H1 (cell line): Measurements from ENCODE around the gene CCDC157. TPM values are rescaled to one million over a fixed set of nuclear protein-coding genes. Genes with fewer than 3 reads are reported as not detected.

ENCODE experiments used
- CTCF ChIA-PET: fragments of 300-600 bp; sonication (Branson Sonifier 250); formaldehyde crosslinking; loops from one replicate; lab custom pipeline; 2021; ENCODE audit not compliant: partially characterized antibody; lab: Charles Lee
- POLR2A ChIA-PET: fragments of 300-600 bp; sonication (Branson Sonifier 250); formaldehyde crosslinking; loops from one replicate; lab custom pipeline; 2021; ENCODE audit warnings: inconsistent platforms; ENCODE audit not compliant: partially characterized antibody; lab: Charles Lee
- DNase-seq, 2 experiments: peaks; one replicate each; pipeline versions ENCODE4 v3.0.0 to v3.0.0-alpha.2; 2010 to 2022; ENCODE audit warnings: low spot score in 2 of 2, low read depth in 1 of 2, mixed read lengths in 1 of 2
- FAIRE-seq: peaks from 2 replicates; lab custom pipeline; 2011; peaks lifted over from hg19 to GRCh38; lab: Jason Lieb, UNC
- H2AFZ ChIP-seq: 2 replicates; pipeline ENCODE4 v1.8.1; 2012; ENCODE audit warnings: low read length, inconsistent platforms
- H2AK5ac ChIP-seq: 2 replicates; pipeline ENCODE4 v1.6.1; 2013; ENCODE audit warnings: low read depth, low read length
- H2BK120ac ChIP-seq: replicated peaks from 2 replicates; pipeline ENCODE3; 2013; ENCODE audit warnings: low read depth, low read length, inconsistent platforms
- H2BK12ac ChIP-seq: 2 replicates; pipeline ENCODE4 v1.6.1; 2013; ENCODE audit warnings: low read depth, low read length
- H2BK15ac ChIP-seq: 2 replicates; pipeline ENCODE4 v1.6.1; 2013; ENCODE audit warnings: low read length
- H2BK20ac ChIP-seq: 2 replicates; pipeline ENCODE4 v1.6.1; 2013; ENCODE audit warnings: low read length
- H2BK5ac ChIP-seq: 2 replicates; pipeline ENCODE4 v1.6.1; 2013; ENCODE audit warnings: low read depth, low read length
- H3K14ac ChIP-seq: 2 replicates; pipeline ENCODE4 v1.6.1; 2013; ENCODE audit warnings: inconsistent platforms; ENCODE audit not compliant: insufficient read length
- H3K18ac ChIP-seq: 2 replicates; pipeline ENCODE4 v1.6.1; 2013; ENCODE audit warnings: low read length; ENCODE audit errors: extremely low read depth
- H3K23ac ChIP-seq: 2 replicates; pipeline ENCODE4 v1.6.1; 2013; ENCODE audit warnings: inconsistent platforms; ENCODE audit not compliant: insufficient read length
- H3K23me2 ChIP-seq: 2 replicates; pipeline ENCODE4 v1.6.1; 2013; ENCODE audit warnings: low read depth, low read length
- H3K27ac ChIP-seq: 2 replicates; pipeline ENCODE4 v1.6.1; 2011; ENCODE audit warnings: low read depth, low read length, inconsistent platforms
- H3K27me3 ChIP-seq, 4 experiments: replicated peaks in 1 of 4; 1 replicate in 1 of 4; 2 replicates in 3 of 4; pipeline versions ENCODE4 v1.6.1 to v1.8.1; 2011 to 2013; ENCODE audit warnings: low read length in 3 of 4, mild to moderate bottlenecking in 3 of 4, inconsistent platforms in 2 of 4, mixed read lengths in 2 of 4, moderate library complexity in 1 of 4; ENCODE audit not compliant: control insufficient read depth in 3 of 4, insufficient read depth in 3 of 4; ENCODE audit errors: extremely low read depth in 1 of 4
- H3K36me3 ChIP-seq, 4 experiments: 2 replicates each; pipeline versions ENCODE4 v1.6.1 to v1.8.1; 2011 to 2013; ENCODE audit warnings: mild to moderate bottlenecking in 4 of 4, low read length in 3 of 4, moderate library complexity in 2 of 4, control low read depth in 1 of 4, inconsistent platforms in 1 of 4; ENCODE audit not compliant: insufficient read depth in 4 of 4, control insufficient read depth in 2 of 4
- H3K4ac ChIP-seq: replicated peaks from 2 replicates; pipeline ENCODE3; 2013; ENCODE audit warnings: low read length, low read depth, mixed read lengths, inconsistent platforms; ENCODE audit not compliant: insufficient read length
- H3K4me1 ChIP-seq, 4 experiments: replicated peaks in 1 of 4; 1 replicate in 1 of 4; 2 replicates in 3 of 4; pipeline versions ENCODE4 v1.6.1 to v1.8.1; 2011 to 2013; ENCODE audit warnings: low read length in 3 of 4, inconsistent platforms in 2 of 4, mixed read lengths in 1 of 4; ENCODE audit not compliant: insufficient read depth in 4 of 4, control insufficient read depth in 3 of 4
- H3K4me2 ChIP-seq, 2 experiments: 2 replicates each; pipeline versions ENCODE4 v1.6.1 to v1.8.1; 2011 to 2013; ENCODE audit warnings: low read depth in 2 of 2, low read length in 2 of 2, control low read depth in 1 of 2, inconsistent platforms in 1 of 2, mild to moderate bottlenecking in 1 of 2; ENCODE audit not compliant: insufficient read depth in 1 of 2
- H3K4me3 ChIP-seq, 4 experiments: fragments of 200-600, 300-600 bp in 1 of 4; sonication (generic), shearing (Covaris generic), sonication (Bioruptor Twin) in 1 of 4; 2 replicates each; pipeline versions ENCODE4 v1.5.1 to v1.8.1; 2011 to 2016; ENCODE audit warnings: low read length in 4 of 4, low read depth in 3 of 4, control low read depth in 2 of 4, inconsistent platforms in 2 of 4, mild to moderate bottlenecking in 2 of 4, mixed read lengths in 1 of 4, moderate library complexity in 1 of 4; ENCODE audit not compliant: insufficient read depth in 2 of 4; ENCODE audit errors: extremely low read depth in 1 of 4
- H3K56ac ChIP-seq: replicated peaks from 2 replicates; pipeline ENCODE3; 2013; ENCODE audit warnings: low read depth, mild to moderate bottlenecking, mixed read lengths, low read length, inconsistent platforms; ENCODE audit not compliant: insufficient read length
- H3K79me1 ChIP-seq: 2 replicates; pipeline ENCODE4 v1.6.1; 2013; ENCODE audit warnings: low read depth, low read length, control low read depth
- H3K79me2 ChIP-seq, 2 experiments: 2 replicates each; pipeline versions ENCODE4 v1.6.1 to v1.8.1; 2012 to 2013; ENCODE audit warnings: low read length in 2 of 2, mild to moderate bottlenecking in 2 of 2, inconsistent platforms in 1 of 2; ENCODE audit not compliant: insufficient read depth in 2 of 2, control insufficient read depth in 1 of 2
- H3K9ac ChIP-seq, 4 experiments: replicated peaks in 1 of 4; 1 replicate in 1 of 4; 2 replicates in 3 of 4; pipeline versions ENCODE4 v1.6.1 to v1.8.1; 2011 to 2013; ENCODE audit warnings: low read depth in 3 of 4, low read length in 3 of 4, control low read depth in 2 of 4, mild to moderate bottlenecking in 2 of 4, moderate library complexity in 2 of 4, inconsistent platforms in 1 of 4; ENCODE audit errors: extremely low read depth in 1 of 4
- H3K9me3 ChIP-seq, 2 experiments: 2 replicates each; pipeline versions ENCODE4 v1.6.1 to v1.8.1; 2012 to 2013; ENCODE audit warnings: mild to moderate bottlenecking in 2 of 2, moderate library complexity in 2 of 2, control low read depth in 1 of 2, inconsistent platforms in 1 of 2, low read depth in 1 of 2, low read length in 1 of 2, mixed read lengths in 1 of 2; ENCODE audit not compliant: insufficient read depth in 2 of 2
- H4K20me1 ChIP-seq, 2 experiments: replicated peaks in 1 of 2; 2 replicates each; pipeline versions ENCODE3 to v1.8.1; 2011 to 2013; ENCODE audit warnings: inconsistent platforms in 2 of 2, low read length in 2 of 2, mild to moderate bottlenecking in 1 of 2; ENCODE audit not compliant: insufficient read depth in 2 of 2, control insufficient read depth in 1 of 2
- H4K5ac ChIP-seq: 2 replicates; pipeline ENCODE4 v1.6.1; 2013; ENCODE audit warnings: low read length, low read depth, mixed read lengths, inconsistent platforms; ENCODE audit not compliant: insufficient read length
- H4K8ac ChIP-seq: 2 replicates; pipeline ENCODE4 v1.8.0; 2013; ENCODE audit warnings: mild to moderate bottlenecking, moderate library complexity, low read length, inconsistent platforms; ENCODE audit not compliant: insufficient read depth; ENCODE audit errors: extremely low read depth
- H4K91ac ChIP-seq: replicated peaks from 2 replicates; pipeline ENCODE3; 2013; ENCODE audit warnings: low read length, mixed read lengths, inconsistent platforms; ENCODE audit not compliant: insufficient read length
- ASH2L ChIP-seq: fragments of 200-600, 300-600 bp; sonication (generic); IDR thresholded peaks from one replicate; pipeline ENCODE4 v1.7.1; 2017; ENCODE audit warnings: low read length
- CBX5 ChIP-seq: fragments of 300-800, 300-1000 bp; sonication (generic); IDR thresholded peaks from 2 replicates; pipeline ENCODE4 v1.7.1; 2016; ENCODE audit warnings: antibody characterized with exemption, low read length, low read depth
- CTBP2 ChIP-seq: IDR thresholded peaks from 2 replicates; pipeline ENCODE4 v1.7.0; 2011; ENCODE audit warnings: borderline replicate concordance, mild to moderate bottlenecking, moderate library complexity, mixed read lengths, low read length; ENCODE audit not compliant: insufficient read depth, insufficient read length
- EGR1 ChIP-seq: IDR thresholded peaks from 2 replicates; pipeline ENCODE4 v1.6.1; 2011; ENCODE audit warnings: low read depth, low read length, borderline replicate concordance
- EZH2 ChIP-seq: fragments of 200-600 bp; sonication (generic); IDR thresholded peaks from 2 replicates; pipeline ENCODE4 v1.7.1; 2012; ENCODE audit warnings: low read depth, mild to moderate bottlenecking, moderate library complexity, low read length, inconsistent platforms; ENCODE audit not compliant: severe bottlenecking
- FOSL1 ChIP-seq: IDR thresholded peaks from 2 replicates; pipeline ENCODE4 v1.6.1; 2011; ENCODE audit warnings: mild to moderate bottlenecking, low read depth, low read length, moderate library complexity; ENCODE audit not compliant: insufficient read depth
- GTF2F1 ChIP-seq: IDR thresholded peaks from 2 replicates; pipeline ENCODE4 v1.6.1; 2012; ENCODE audit warnings: low read depth, low read length, improper control_type of control experiment, borderline replicate concordance
- KDM4A ChIP-seq: IDR thresholded peaks from one replicate; pipeline ENCODE4 v1.7.1; 2012; ENCODE audit warnings: low read depth, mild to moderate bottlenecking, moderate library complexity, low read length, inconsistent platforms; ENCODE audit not compliant: severe bottlenecking
- SAP30 ChIP-seq: fragments of 300-600 bp; sonication (generic); IDR thresholded peaks from 2 replicates; pipeline ENCODE4 v1.7.1; 2012; ENCODE audit warnings: low read length, moderate library complexity, mild to moderate bottlenecking, inconsistent platforms; ENCODE audit not compliant: insufficient read depth, insufficient replicate concordance
- SIN3A ChIP-seq, 2 experiments: IDR thresholded peaks in 1 of 2; conservative IDR thresholded peaks in 1 of 2; 2 replicates each; pipeline ENCODE4 v1.6.1; 2011 to 2012; ENCODE audit warnings: low read length in 2 of 2, improper control_type of control experiment in 1 of 2, low read depth in 1 of 2, mild to moderate bottlenecking in 1 of 2
- SIX5 ChIP-seq: IDR thresholded peaks from 2 replicates; pipeline ENCODE4 v1.6.1; 2011; ENCODE audit warnings: mild to moderate bottlenecking, low read depth, low read length
- TAF1 ChIP-seq: IDR thresholded peaks from 2 replicates; pipeline ENCODE4 v1.6.1; 2011; ENCODE audit warnings: mild to moderate bottlenecking, low read depth, low read length
- TAF7 ChIP-seq: optimal IDR thresholded peaks from 2 replicates; pipeline ENCODE3; 2011; ENCODE audit warnings: low read depth, mild to moderate bottlenecking, inconsistent platforms, low read length, moderate library complexity, borderline replicate concordance
- TCF12 ChIP-seq: IDR thresholded peaks from 2 replicates; pipeline ENCODE4 v1.6.1; 2011; ENCODE audit warnings: low read depth, mild to moderate bottlenecking, low read length
- WGBS, 2 experiments: shearing (Covaris generic) in 1 of 2; methylation state at CpG; one replicate each; pipeline versions ENCODE4 v1.1.6 to v1.1.7; 2013 to 2015; ENCODE audit warnings: low lambda C conversion rate in 2 of 2, mixed read lengths in 2 of 2, inconsistent platforms in 1 of 2, low coverage in 1 of 2, missing lambda C conversion rate in 1 of 2; ENCODE audit not compliant: insufficient replicate concordance in 2 of 2, insufficient coverage in 1 of 2, insufficient read length in 1 of 2; ENCODE audit errors: extremely low coverage in 1 of 2, missing lambda C conversion rate in 1 of 2; 5-methylcytosine and 5-hydroxymethylcytosine counted together
- polyA plus RNA-seq, 7 experiments: library from polyadenylated mRNA; depleted of rRNA in 3 of 7; stranded (reverse) in 5 of 7; unstranded in 2 of 7; fragments of >200 nt in 5 of 7; fragments of 200-250 nt in 2 of 7; gene quantifications; 1 replicate in 5 of 7; 2 replicates in 1 of 7; 4 replicates in 1 of 7; pipeline versions ENCODE4 v1.2.1 to v1.2.3, GENCODE V29; 2011 to 2013; ENCODE audit warnings: missing spikeins in 2 of 7, mixed read lengths in 2 of 7
- total RNA-seq: library from RNA; stranded (reverse); fragmentation: NEBNext Ultra II Directional; extraction: Animal tissue kit (Norgen Biotek cat#: 25700); gene quantifications from 2 replicates; pipeline ENCODE4 v1.2.1, GENCODE V29; 2021

The CCDC157 gene
- total and polyA plus RNA-seq, 2 of the 8 experiments (the other 6 are each of a cell fraction or from before 2014, with no cell fraction given), result 4.1 to 8.4 TPM

GRCh38 chr22:30348404-30348803 lies 8.4 kb upstream of the CCDC157 start:
- Histone ChIP-seq H2AFZ (no peak overlapping the region), H4K20me1 (peaks cover 12 to 24% of the 10 kb centered on the region in 2 experiments), H3K4me3 (no peak overlapping the region), H2BK5ac (no peak overlapping the region), H3K23me2 (no peaks in the 10 kb centered on the region), H3K4ac (no peak overlapping the region), H2BK15ac (no peak overlapping the region), H3K9me3 (no peaks in the 10 kb centered on the region), H3K79me1 (no peaks in the 10 kb centered on the region; the same call in 1 of the 2 replicates), H2BK20ac (no peak overlapping the region), H3K79me2 (peaks cover 0 to 32% of the 10 kb centered on the region in 2 experiments; a peak in 1 of 4 replicates), H3K27ac (no peak overlapping the region), H3K4me1 (no peaks in the 10 kb centered on the region), H3K36me3 (peaks cover 29 to 88% (median 68%) of the 10 kb centered on the region in 4 experiments), H3K56ac (no peak overlapping the region), H4K8ac (no peak overlapping the region), H3K9ac (no peak overlapping the region), H3K4me2 (no peak overlapping the region), H3K18ac (no peak overlapping the region), H3K27me3 (no peaks in the 10 kb centered on the region), H2BK12ac (no peak overlapping the region), H3K23ac (no peak overlapping the region), H2AK5ac (no peak overlapping the region), H4K5ac (no peak overlapping the region), H4K91ac (no peak overlapping the region), H2BK120ac (no peak overlapping the region), H3K14ac (no peak overlapping the region)
- FAIRE-seq, result no peak
- ChIA-PET POLR2A (interaction anchor here (1.3 to 1.5 kb wide), 2 partner anchors 8 to 12 kb away, joined by 4 to 5 read pairs; partner anchors contain the start of genes CCDC157 and SF3A1), CTCF (interaction anchor here (1.5 kb wide), 1 partner anchor 12 kb away, joined by 3 read pairs; no protein-coding TSS in a partner anchor)
- no peak for DNase-seq
- 94% methylated on average over 4 of the region's 4 CpGs; no CpG with 5 or more reads in 1 of the 2 experiments for WGBS, 2 experiments
- TF ChIP-seq TAF1 (no peak), EGR1 (no peak), SAP30 (no peak), CTBP2 (no peak), TCF12 (no peak), ASH2L (no peak), EZH2 (no peak), SIN3A (conservative IDR thresholded peaks at IDR 0.05 in 1 of 2, IDR thresholded peaks at IDR 0.05 in 1 of 2; ENCODE audit: low read depth in 1 of 2, low read length in 2 of 2) (no peak), SIX5 (no peak), CBX5 (no peak), TAF7 (no peak), GTF2F1 (no peak), FOSL1 (no peak), KDM4A (no peak)
